H9 (cell line): ENCODE results near the gene BANP. TPM values are rescaled to one million over a fixed set of nuclear protein-coding genes. Genes with fewer than 3 reads are reported as not detected.

Experiments used
- DNase-seq: peaks from one replicate; pipeline ENCODE4 v3.0.0-alpha.2; 2017
- H2AFZ ChIP-seq: one replicate; pipeline ENCODE4 v1.6.1; 2013; ENCODE audit warnings: mild to moderate bottlenecking, low read length, control low read depth, moderate library complexity
- H2AK5ac ChIP-seq: 2 replicates; pipeline ENCODE4 v1.6.1; 2013; ENCODE audit warnings: low read length, control low read depth, mixed read lengths; ENCODE audit not compliant: insufficient read length
- H2BK120ac ChIP-seq: one replicate; pipeline ENCODE4 v1.6.1; 2013; ENCODE audit warnings: low read depth, mild to moderate bottlenecking, low read length, control low read depth, inconsistent platforms; ENCODE audit not compliant: poor library complexity, severe bottlenecking
- H2BK12ac ChIP-seq: 2 replicates; pipeline ENCODE4 v1.6.1; 2013; ENCODE audit warnings: low read length, control low read depth, mixed read lengths, low read depth; ENCODE audit not compliant: insufficient read length
- H2BK15ac ChIP-seq: 2 replicates; pipeline ENCODE4 v1.6.1; 2013; ENCODE audit warnings: low read depth, low read length, control low read depth
- H2BK20ac ChIP-seq: one replicate; pipeline ENCODE4 v1.6.1; 2013; ENCODE audit warnings: low read depth, mild to moderate bottlenecking, low read length, control low read depth, inconsistent platforms; ENCODE audit not compliant: poor library complexity, severe bottlenecking
- H2BK5ac ChIP-seq: 2 replicates; pipeline ENCODE4 v1.6.1; 2013; ENCODE audit warnings: low read length, control low read depth, mixed read lengths; ENCODE audit not compliant: insufficient read length
- H3K14ac ChIP-seq: 2 replicates; pipeline ENCODE4 v1.6.1; 2013; ENCODE audit warnings: low read length, control low read depth; ENCODE audit not compliant: insufficient read depth
- H3K18ac ChIP-seq: 2 replicates; pipeline ENCODE4 v1.6.1; 2013; ENCODE audit warnings: low read depth, mild to moderate bottlenecking, mixed read lengths, low read length, control low read depth; ENCODE audit not compliant: insufficient read length
- H3K23ac ChIP-seq: 2 replicates; pipeline ENCODE4 v1.6.1; 2013; ENCODE audit warnings: low read length, control low read depth, mixed read lengths, low read depth; ENCODE audit not compliant: insufficient read length
- H3K23me2 ChIP-seq: 2 replicates; pipeline ENCODE4 v1.6.1; 2013; ENCODE audit warnings: low read depth, mild to moderate bottlenecking, mixed read lengths, low read length, control low read depth; ENCODE audit not compliant: insufficient read length, poor library complexity, severe bottlenecking
- H3K27ac ChIP-seq: 2 replicates; pipeline ENCODE4 v1.5.1; 2013; ENCODE audit warnings: low read length, control low read depth, mixed read lengths, low read depth; ENCODE audit not compliant: insufficient read length
- H3K27me3 ChIP-seq: 2 replicates; pipeline ENCODE4 v1.6.1; 2013; ENCODE audit warnings: low read length, control low read depth, inconsistent platforms; ENCODE audit not compliant: insufficient read depth
- H3K4ac ChIP-seq: 2 replicates; pipeline ENCODE4 v1.6.1; 2013; ENCODE audit warnings: low read depth, mild to moderate bottlenecking, control low read depth, inconsistent platforms, low read length, moderate library complexity
- H3K4me1 ChIP-seq: 2 replicates; pipeline ENCODE4 v1.6.1; 2013; ENCODE audit warnings: low read length, control low read depth, inconsistent platforms; ENCODE audit not compliant: insufficient read depth
- H3K4me2 ChIP-seq: 2 replicates; pipeline ENCODE4 v1.6.1; 2013; ENCODE audit warnings: low read length, control low read depth, mixed read lengths; ENCODE audit not compliant: insufficient read length, insufficient read depth
- H3K56ac ChIP-seq: 2 replicates; pipeline ENCODE4 v1.6.1; 2013; ENCODE audit warnings: low read depth, mild to moderate bottlenecking, mixed read lengths, low read length, control low read depth; ENCODE audit not compliant: insufficient read length
- H3K79me1 ChIP-seq: 2 replicates; pipeline ENCODE4 v1.6.1; 2013; ENCODE audit warnings: low read depth, mild to moderate bottlenecking, moderate library complexity, low read length, control low read depth, inconsistent platforms; ENCODE audit not compliant: insufficient read depth, poor library complexity, severe bottlenecking
- H3K79me2 ChIP-seq: 2 replicates; pipeline ENCODE4 v1.6.1; 2013; ENCODE audit warnings: low read length, control low read depth, inconsistent platforms; ENCODE audit not compliant: insufficient read depth
- H3K9ac ChIP-seq: 2 replicates; pipeline ENCODE4 v1.6.1; 2013; ENCODE audit warnings: low read length, control low read depth, mixed read lengths; ENCODE audit not compliant: insufficient read length; ENCODE audit errors: extremely low read depth
- H3K9me3 ChIP-seq: one replicate; pipeline ENCODE4 v1.6.1; 2013; ENCODE audit warnings: low read depth, low read length, inconsistent platforms; ENCODE audit not compliant: control insufficient read depth
- H3T11ph ChIP-seq: one replicate; pipeline ENCODE4 v1.6.1; 2013; ENCODE audit warnings: mild to moderate bottlenecking, low read length, control low read depth, inconsistent platforms
- H4K20me1 ChIP-seq: one replicate; pipeline ENCODE4 v1.6.1; 2013; ENCODE audit not compliant: control insufficient read depth, insufficient read length, insufficient read depth
- H4K5ac ChIP-seq: 2 replicates; pipeline ENCODE4 v1.6.1; 2013; ENCODE audit warnings: low read depth, mild to moderate bottlenecking, mixed read lengths, low read length, control low read depth; ENCODE audit not compliant: insufficient read length
- H4K8ac ChIP-seq: replicated peaks from 2 replicates; pipeline ENCODE4 v1.6.1; 2013; ENCODE audit warnings: low read length, control low read depth, mixed read lengths, low read depth; ENCODE audit not compliant: insufficient read length
- H4K91ac ChIP-seq: 2 replicates; pipeline ENCODE4 v1.6.1; 2013; ENCODE audit warnings: low read depth, mild to moderate bottlenecking, moderate library complexity, mixed read lengths, low read length, control low read depth; ENCODE audit not compliant: insufficient read length
- H3K27ac Mint-ChIP-seq, 3 experiments: 2 replicates in 2 of 3; 3 replicates in 1 of 3; pipeline ENCODE4 v1.8.0; 2020 to 2021; ENCODE audit warnings: mixed read lengths in 3 of 3, mild to moderate bottlenecking in 1 of 3, moderate library complexity in 1 of 3
- H3K27me3 Mint-ChIP-seq: 2 replicates; pipeline ENCODE4 v1.8.0; 2021; ENCODE audit warnings: low read depth, mild to moderate bottlenecking, moderate library complexity, mixed read lengths
- H3K36me3 Mint-ChIP-seq, 3 experiments: 2 replicates in 2 of 3; 3 replicates in 1 of 3; pipeline ENCODE4 v1.8.0; 2020 to 2021; ENCODE audit warnings: low read depth in 3 of 3, mixed read lengths in 3 of 3; ENCODE audit not compliant: insufficient read depth in 1 of 3
- H3K4me1 Mint-ChIP-seq, 2 experiments: 2 replicates each; pipeline ENCODE4 v1.8.0; 2020; ENCODE audit warnings: mixed read lengths in 2 of 2
- H3K4me3 Mint-ChIP-seq, 2 experiments: 2 replicates in 1 of 2; 3 replicates in 1 of 2; pipeline ENCODE4 v1.8.0; 2020 to 2021; ENCODE audit warnings: mild to moderate bottlenecking in 2 of 2, mixed read lengths in 2 of 2, moderate library complexity in 1 of 2
- H3K9me3 Mint-ChIP-seq, 2 experiments: 2 replicates in 1 of 2; 3 replicates in 1 of 2; pipeline ENCODE4 v1.8.0; 2020; ENCODE audit warnings: mild to moderate bottlenecking in 2 of 2, mixed read lengths in 2 of 2, moderate library complexity in 1 of 2
- WGBS: extraction: QIAGEN DNeasy Blood & Tissue Kit; methylation state at CpG from one replicate; pipeline ENCODE4 v1.1.7; 2013; ENCODE audit warnings: missing lambda C conversion rate, low lambda C conversion rate, mixed read lengths; ENCODE audit not compliant: insufficient read length; ENCODE audit errors: extremely low coverage; 5-methylcytosine and 5-hydroxymethylcytosine counted together
- total RNA-seq: library from RNA; stranded (reverse); gene quantifications from 2 replicates; pipeline ENCODE4 v1.2.1, GENCODE V29; 2021
- TF ChIP-seq, protein P1 (sequence below): fragments of 200-600 bp; sonication (generic); conservative IDR thresholded peaks from 3 replicates; pipeline ENCODE4 v1.8.0; 2021; ENCODE audit warnings: antibody characterized with exemption, mild to moderate bottlenecking

The BANP gene
- total RNA-seq, 1 experiment from 2014 or later, result 24.9 TPM

GRCh38 chr16:88071908-88072307 is 120.7 kb downstream of the BANP start:
- no peak overlapping the region for H4K8ac ChIP-seq
- no peak overlapping the region for H3K18ac ChIP-seq
- WGBS, result no CpG with 5 or more reads among the region's 33 CpGs
- no peaks in the 10 kb centered on the region for H3K27me3 ChIP-seq
- H3K4ac ChIP-seq, result no peak overlapping the region
- no peak overlapping the region for H2BK15ac ChIP-seq
- Mint-ChIP-seq H3K9me3 (no peaks in the 10 kb centered on the region), H3K4me3 (no peak overlapping the region), H3K27ac (peak overlapping the region; percentile 71 to 88 (median 75); a peak in 2 of 7 replicates), H3K36me3 (peaks cover 10 to 25% (median 11%) of the 10 kb centered on the region in 3 experiments; a peak in 6 of 7 replicates), H3K4me1 (peaks cover 0 to 5% of the 10 kb centered on the region in 2 experiments; a peak in 2 of 4 replicates), H3K27me3 (no peaks in the 10 kb centered on the region)
- no peak overlapping the region for H2BK5ac ChIP-seq
- no peak overlapping the region for H2BK12ac ChIP-seq
- H2BK20ac ChIP-seq, result no peak overlapping the region
- no peaks in the 10 kb centered on the region for H3K4me1 ChIP-seq
- H3K56ac ChIP-seq, result no peak overlapping the region
- H2AFZ ChIP-seq, result no peak overlapping the region
- H2BK120ac ChIP-seq, result no peak overlapping the region
- H2AK5ac ChIP-seq, result no peak overlapping the region
- no peak for DNase-seq
- H3K27ac ChIP-seq, result no peak overlapping the region
- H3K14ac ChIP-seq, result no peak overlapping the region
- no peak overlapping the region for H3K9ac ChIP-seq
- H3K23ac ChIP-seq, result no peak overlapping the region
- H3K79me2 ChIP-seq, result no peaks in the 10 kb centered on the region
- no peak overlapping the region for H4K91ac ChIP-seq
- no peaks in the 10 kb centered on the region for H3K9me3 ChIP-seq
- H3K23me2 ChIP-seq, result no peaks in the 10 kb centered on the region
- TF ChIP-seq, protein P1, sequence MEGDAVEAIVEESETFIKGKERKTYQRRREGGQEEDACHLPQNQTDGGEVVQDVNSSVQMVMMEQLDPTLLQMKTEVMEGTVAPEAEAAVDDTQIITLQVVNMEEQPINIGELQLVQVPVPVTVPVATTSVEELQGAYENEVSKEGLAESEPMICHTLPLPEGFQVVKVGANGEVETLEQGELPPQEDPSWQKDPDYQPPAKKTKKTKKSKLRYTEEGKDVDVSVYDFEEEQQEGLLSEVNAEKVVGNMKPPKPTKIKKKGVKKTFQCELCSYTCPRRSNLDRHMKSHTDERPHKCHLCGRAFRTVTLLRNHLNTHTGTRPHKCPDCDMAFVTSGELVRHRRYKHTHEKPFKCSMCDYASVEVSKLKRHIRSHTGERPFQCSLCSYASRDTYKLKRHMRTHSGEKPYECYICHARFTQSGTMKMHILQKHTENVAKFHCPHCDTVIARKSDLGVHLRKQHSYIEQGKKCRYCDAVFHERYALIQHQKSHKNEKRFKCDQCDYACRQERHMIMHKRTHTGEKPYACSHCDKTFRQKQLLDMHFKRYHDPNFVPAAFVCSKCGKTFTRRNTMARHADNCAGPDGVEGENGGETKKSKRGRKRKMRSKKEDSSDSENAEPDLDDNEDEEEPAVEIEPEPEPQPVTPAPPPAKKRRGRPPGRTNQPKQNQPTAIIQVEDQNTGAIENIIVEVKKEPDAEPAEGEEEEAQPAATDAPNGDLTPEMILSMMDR, result no peak
- H3T11ph ChIP-seq, result no peak overlapping the region
- H3K79me1 ChIP-seq, result no peaks in the 10 kb centered on the region
- H3K4me2 ChIP-seq, result no peak overlapping the region
- H4K20me1 ChIP-seq, result no peaks in the 10 kb centered on the region
- no peak overlapping the region for H4K5ac ChIP-seq
